ENCODE measurements around the gene ZNF598. TPM values are rescaled to one million over a fixed set of nuclear protein-coding genes. Genes with fewer than 3 reads are reported as not detected.

The ZNF598 gene
- total and polyA plus RNA-seq, 2 of the 13 experiments (the other 11 are each of a cell fraction or from before 2014, with no cell fraction given), result 13.5 to 14.2 TPM

GRCh38 chr16:1964506-1965395 lies 44.9 kb downstream of the ZNF598 start, which contains the start of gene RPS2:
Gene RPS2 (minus strand): TSS chr16:1964826. CDS start chr16:1964625, 201 bp downstream.
- 0% methylated on average over 5 of the region's 97 CpGs for WGBS (ENCODE audit: low lambda C conversion rate)
- Histone ChIP-seq H3K4me3 (replicated peaks in 1 of 3; ENCODE audit: insufficient read depth in 1 of 3, low read depth in 2 of 3, low read length in 3 of 3) (peak within 1 kb of the TSS; percentile 84 to 94 (median 92)), H3K36me3 (replicated peaks in 1 of 2; ENCODE audit: control insufficient read depth in 1 of 2, insufficient read depth in 2 of 2, low read length in 2 of 2) (peaks cover 3 to 19% of the 10 kb centered on the region in 2 experiments; a peak in 3 of 5 replicates), H3K9ac (ENCODE audit: insufficient read depth, low read depth, low read length) (peak within 1 kb of the TSS; percentile 96), H3K27ac (ENCODE audit: extremely low read length, insufficient read depth, low read length) (peak within 1 kb of the TSS; percentile 88), H3K27me3 (ENCODE audit: control insufficient read depth in 1 of 2, insufficient read depth in 2 of 2, low read length in 2 of 2) (no peaks in the 10 kb centered on the region; a peak in 1 of 5 replicates), H3K4me1 (ENCODE audit: insufficient read depth, low read length) (peaks cover 44% of the 10 kb centered on the region), H3K79me2 (ENCODE audit: insufficient read depth, low read length) (peaks cover 40% of the 10 kb centered on the region), H3K9me3 (ENCODE audit: low read length) (no peaks in the 10 kb centered on the region), H3K4me2 (ENCODE audit: low read depth, low read length) (peak within 1 kb of the TSS; percentile 100), H2AFZ (ENCODE audit: low read length) (no peak within 1 kb of the TSS), H4K20me1 (ENCODE audit: insufficient read depth, low read length) (peaks cover 34% of the 10 kb centered on the region)
- peak; percentile 90 for FAIRE-seq
- intact Hi-C loops (cut with micrococcal nuclease; ENCODE audit: unreplicated experiment) (no loop called here), in situ Hi-C loops (cut with HindIII; ENCODE audit: extremely low pct_ligation_motif_present, low pct_unique_long_range_greater_than_20kb) (no loop called here)
- CTCF ChIA-PET (ENCODE audit: low intra/inter-chr PET ratio, low total read pairs), result no interaction called here
- peak; percentile 61 for ATAC-seq
- no TSS peak for BruUV-seq (replicated peaks)
- POLR2A ChIA-PET, result interaction anchor here (0.5 to 3.1 kb wide), 55 partner anchors 10 to 537 kb away, joined by 3 to 131 read pairs (median 6); partner anchors contain the start of genes ECI1, EME2, FAHD1 and GFER
- DNase-seq (ENCODE audit: low spot score), result peak; percentile 97
- TF ChIP-seq PHF21A (CRISPR knock-in tag; IDR thresholded peaks at IDR 0.05), result peak; percentile 70
- peak; percentile 73; the same call in 1 of the 2 replicates for TF ChIP-seq TIGD3 (CRISPR knock-in tag; IDR thresholded peaks at IDR 0.05; ENCODE audit: borderline replicate concordance)
- TF ChIP-seq BRCA1 (CRISPR knock-in tag; IDR thresholded peaks at IDR 0.05), result no peak
- peak; percentile 84; the same call in 1 of the 2 replicates for TF ChIP-seq ZC3H4 (CRISPR knock-in tag; IDR thresholded peaks at IDR 0.05; ENCODE audit: borderline replicate concordance)
- TF ChIP-seq ZIK1 (CRISPR knock-in tag; IDR thresholded peaks at IDR 0.05; ENCODE audit: borderline replicate concordance, low read depth), result peak; percentile 49; the same call in 1 of the 2 replicates
- peak; percentile 5 for TF ChIP-seq TEAD3 (CRISPR knock-in tag; optimal IDR thresholded peaks at IDR 0.05; ENCODE audit: borderline replicate concordance)
- peak; percentile 61 for TF ChIP-seq PITX1 (CRISPR knock-in tag; IDR thresholded peaks at IDR 0.05)
- peak; percentile 11; the same call in 1 of the 2 replicates for TF ChIP-seq ARID5B (CRISPR knock-in tag; IDR thresholded peaks at IDR 0.05)
- 0 out of 2 replicates have a peak, but pooled peaks have one; percentile 37 for TF ChIP-seq ZNF234 (CRISPR knock-in tag; conservative IDR thresholded peaks at IDR 0.05)
- TF ChIP-seq ZNF7 (CRISPR knock-in tag; IDR thresholded peaks at IDR 0.05), result no peak
- peak; percentile 73 for TF ChIP-seq MYPOP (CRISPR knock-in tag; IDR thresholded peaks at IDR 0.05)
- TF ChIP-seq ATF2 (CRISPR knock-in tag; IDR thresholded peaks at IDR 0.05), result peak; percentile 58
- TF ChIP-seq ATF7-NPFF (CRISPR knock-in tag; IDR thresholded peaks at IDR 0.05; ENCODE audit: low read depth), result peak; percentile 84
- no peak for TF ChIP-seq ETV6 (CRISPR knock-in tag; conservative IDR thresholded peaks at IDR 0.05)
- no peak for TF ChIP-seq EZH2 (conservative IDR thresholded peaks at IDR 0.05; ENCODE audit: low read depth, low read length)

All from HepG2 (cell line).